ENCODE measurements around the gene MYBPC2.

MYBPC2 gene

DNA sequence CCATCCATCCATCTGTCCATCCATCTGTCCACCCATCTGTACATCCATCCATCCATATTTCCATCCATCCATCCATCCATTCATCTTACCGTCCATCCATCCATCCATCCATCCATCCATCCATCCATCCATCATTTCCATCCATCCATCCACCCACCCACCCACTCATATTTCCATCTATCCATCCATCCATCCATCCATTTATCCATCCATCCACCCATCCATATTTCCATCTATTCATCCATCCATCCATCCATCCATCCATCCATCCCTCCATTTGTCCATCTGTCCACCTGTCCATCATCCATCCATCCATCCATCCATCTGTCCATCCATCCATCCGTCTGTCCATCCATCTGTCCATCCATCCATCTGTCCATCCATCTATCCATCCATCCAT lies 23.3 kb downstream of the MYBPC2 start:
- Histone ChIP-seq H3K27me3 (ENCODE audit: control insufficient read depth, insufficient read depth, low read length) (no peaks in the 10 kb centered on the region), H3K27ac (ENCODE audit: low read length) (no peak overlapping the region), H3K9ac (ENCODE audit: low read length) (no peak overlapping the region), H3K4me3 (ENCODE audit: low read length) (no peak overlapping the region), H3K4me1 (ENCODE audit: control insufficient read depth, low read depth, low read length) (no peaks in the 10 kb centered on the region), H3K9me3 (ENCODE audit: control insufficient read depth, low read depth, low read length) (no peaks in the 10 kb centered on the region), H3K36me3 (ENCODE audit: control insufficient read depth, low read depth, low read length) (no peaks in the 10 kb centered on the region)

- Histone ChIP-seq H3K27ac (ENCODE audit: low read length) (no peak overlapping the region), H3K27me3 (ENCODE audit: control insufficient read depth, insufficient read depth, low read length) (no peaks in the 10 kb centered on the region), H3K36me3 (ENCODE audit: control insufficient read depth, low read depth, low read length) (no peaks in the 10 kb centered on the region), H3K9ac (ENCODE audit: low read length) (no peak overlapping the region), H3K9me3 (ENCODE audit: control insufficient read depth, low read depth, low read length) (no peaks in the 10 kb centered on the region), H3K4me3 (ENCODE audit: low read length) (no peak overlapping the region), H3K4me1 (ENCODE audit: control insufficient read depth, low read depth, low read length) (no peaks in the 10 kb centered on the region)
These were observed 24.6 kb downstream of the MYBPC2 start for GRCh38 chr19:50457300-50457699.

GRCh38 chr19:50458396-50459066 lies 25.8 kb downstream of the MYBPC2 start:
- H3K4me3 ChIP-seq (ENCODE audit: low read length): no peak overlapping the region
- no peak overlapping the region for H3K27ac ChIP-seq (ENCODE audit: low read length)
- H3K9me3 ChIP-seq (ENCODE audit: control insufficient read depth, low read depth, low read length): no peaks in the 10 kb centered on the region
- H3K9ac ChIP-seq (ENCODE audit: low read length): no peak overlapping the region
- no peaks in the 10 kb centered on the region for H3K36me3 ChIP-seq (ENCODE audit: control insufficient read depth, low read depth, low read length)
- H3K27me3 ChIP-seq (ENCODE audit: control insufficient read depth, insufficient read depth, low read length): no peaks in the 10 kb centered on the region
- no peaks in the 10 kb centered on the region for H3K4me1 ChIP-seq (ENCODE audit: control insufficient read depth, low read depth, low read length)

- H3K9ac ChIP-seq (ENCODE audit: low read length): no peak overlapping the region
- no peak overlapping the region for H3K4me3 ChIP-seq (ENCODE audit: low read length)
- H3K36me3 ChIP-seq (ENCODE audit: control insufficient read depth, low read depth, low read length): no peaks in the 10 kb centered on the region
- H3K27me3 ChIP-seq (ENCODE audit: control insufficient read depth, insufficient read depth, low read length): no peaks in the 10 kb centered on the region
- H3K4me1 ChIP-seq (ENCODE audit: control insufficient read depth, low read depth, low read length): no peaks in the 10 kb centered on the region
- H3K27ac ChIP-seq (ENCODE audit: low read length): no peak overlapping the region
- no peaks in the 10 kb centered on the region for H3K9me3 ChIP-seq (ENCODE audit: control insufficient read depth, low read depth, low read length)
These were observed 26.4 kb downstream of the MYBPC2 start for GRCh38 chr19:50459067-50459456.

- no peak overlapping the region for H3K9ac ChIP-seq (ENCODE audit: low read length)
- H3K4me1 ChIP-seq (ENCODE audit: control insufficient read depth, low read depth, low read length): no peaks in the 10 kb centered on the region
- H3K9me3 ChIP-seq (ENCODE audit: control insufficient read depth, low read depth, low read length): no peaks in the 10 kb centered on the region
- H3K27ac ChIP-seq (ENCODE audit: low read length): no peak overlapping the region
- no peak overlapping the region for H3K4me3 ChIP-seq (ENCODE audit: low read length)
- no peaks in the 10 kb centered on the region for H3K27me3 ChIP-seq (ENCODE audit: control insufficient read depth, insufficient read depth, low read length)
- H3K36me3 ChIP-seq (ENCODE audit: control insufficient read depth, low read depth, low read length): no peaks in the 10 kb centered on the region
These were observed 26.9 kb downstream of the MYBPC2 start for GRCh38 chr19:50459638-50460037.

DNA sequence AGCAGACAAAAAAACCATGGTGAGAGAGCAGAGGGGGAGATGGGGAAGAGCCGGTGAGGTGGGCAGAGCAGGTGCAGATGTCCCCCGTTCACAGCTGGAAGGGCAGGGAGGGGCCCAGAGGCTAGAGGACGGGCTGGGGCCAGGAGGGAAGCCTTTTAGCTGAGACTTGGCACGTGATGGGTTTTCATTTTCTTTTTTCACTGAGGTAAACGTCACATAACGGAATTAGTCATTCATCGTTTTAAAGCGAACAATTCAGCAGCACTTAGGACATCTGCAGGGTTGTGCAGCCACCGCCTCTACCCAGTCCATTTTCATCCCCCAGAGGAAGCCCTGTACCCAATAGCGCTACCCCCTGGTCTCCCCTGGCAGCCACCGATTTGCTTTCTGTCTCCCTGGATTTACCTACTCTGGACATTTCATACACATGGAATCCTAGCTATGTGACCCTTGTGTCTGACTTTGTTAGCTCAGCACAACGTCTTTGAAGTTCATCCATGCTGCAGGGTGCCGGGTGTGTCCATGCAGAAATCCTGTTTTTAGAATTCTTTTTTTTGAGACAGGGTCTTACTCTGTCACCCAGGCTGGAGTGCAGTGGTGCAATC lies 27.6 kb downstream of the MYBPC2 start:
- H3K4me3 ChIP-seq (ENCODE audit: low read length): no peak overlapping the region
- no peaks in the 10 kb centered on the region for H3K36me3 ChIP-seq (ENCODE audit: control insufficient read depth, low read depth, low read length)

GRCh38 chr19:50461066-50461875 lies 28.6 kb downstream of the MYBPC2 start:
- Histone ChIP-seq H3K4me3 (ENCODE audit: low read length) (no peak overlapping the region), H3K27ac (ENCODE audit: low read length) (no peak overlapping the region), H3K36me3 (ENCODE audit: control insufficient read depth, low read depth, low read length) (no peaks in the 10 kb centered on the region), H3K9me3 (ENCODE audit: control insufficient read depth, low read depth, low read length) (no peaks in the 10 kb centered on the region), H3K4me1 (ENCODE audit: control insufficient read depth, low read depth, low read length) (peaks cover 6% of the 10 kb centered on the region), H3K27me3 (ENCODE audit: control insufficient read depth, insufficient read depth, low read length) (no peaks in the 10 kb centered on the region), H3K9ac (ENCODE audit: low read length) (no peak overlapping the region)

More for the DNA sequence above, 27.6 kb downstream of the MYBPC2 start:
- no peaks in the 10 kb centered on the region for H3K4me1 ChIP-seq (ENCODE audit: control insufficient read depth, low read depth, low read length)
- no peak overlapping the region for H3K27ac ChIP-seq (ENCODE audit: low read length)
- H3K9me3 ChIP-seq (ENCODE audit: control insufficient read depth, low read depth, low read length): no peaks in the 10 kb centered on the region
- no peaks in the 10 kb centered on the region for H3K27me3 ChIP-seq (ENCODE audit: control insufficient read depth, insufficient read depth, low read length)
- no peak overlapping the region for H3K9ac ChIP-seq (ENCODE audit: low read length)

GRCh38 chr19:50462970-50463369 lies 30.3 kb downstream of the MYBPC2 start:
- no peaks in the 10 kb centered on the region for H3K27me3 ChIP-seq (ENCODE audit: control insufficient read depth, insufficient read depth, low read length)
- no peaks in the 10 kb centered on the region for H3K9me3 ChIP-seq (ENCODE audit: control insufficient read depth, low read depth, low read length)
- no peak overlapping the region for H3K27ac ChIP-seq (ENCODE audit: low read length)
- no peak overlapping the region for H3K4me3 ChIP-seq (ENCODE audit: low read length)
- no peaks in the 10 kb centered on the region for H3K36me3 ChIP-seq (ENCODE audit: control insufficient read depth, low read depth, low read length)
- no peak overlapping the region for H3K9ac ChIP-seq (ENCODE audit: low read length)
- peaks cover 6% of the 10 kb centered on the region for H3K4me1 ChIP-seq (ENCODE audit: control insufficient read depth, low read depth, low read length)

DNA sequence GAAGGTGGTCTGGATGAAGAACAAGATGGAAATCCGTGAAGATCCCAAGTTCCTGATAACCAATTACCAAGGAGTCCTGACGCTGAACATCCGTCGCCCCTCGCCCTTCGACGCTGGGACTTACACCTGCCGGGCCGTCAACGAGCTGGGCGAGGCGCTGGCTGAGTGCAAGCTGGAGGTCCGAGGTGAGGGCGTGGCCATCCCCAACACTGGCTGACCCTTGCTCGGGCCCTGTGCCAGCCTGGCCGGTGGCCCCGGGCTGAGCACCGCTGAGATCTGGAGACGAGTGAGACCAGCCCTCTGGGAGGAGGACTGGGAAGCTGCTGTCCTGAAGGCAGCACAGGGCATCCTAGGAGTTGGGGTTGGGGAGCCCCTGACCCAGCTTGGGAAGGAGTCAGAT lies 31.7 kb downstream of the MYBPC2 start:
- H3K9ac ChIP-seq (ENCODE audit: low read length): no peak overlapping the region
- H3K27ac ChIP-seq (ENCODE audit: low read length): no peak overlapping the region
- peaks cover 6% of the 10 kb centered on the region for H3K4me1 ChIP-seq (ENCODE audit: control insufficient read depth, low read depth, low read length)
- H3K27me3 ChIP-seq (ENCODE audit: control insufficient read depth, insufficient read depth, low read length): no peaks in the 10 kb centered on the region
- H3K4me3 ChIP-seq (ENCODE audit: low read length): no peak overlapping the region
- H3K9me3 ChIP-seq (ENCODE audit: control insufficient read depth, low read depth, low read length): no peaks in the 10 kb centered on the region
- no peaks in the 10 kb centered on the region for H3K36me3 ChIP-seq (ENCODE audit: control insufficient read depth, low read depth, low read length)

DNA sequence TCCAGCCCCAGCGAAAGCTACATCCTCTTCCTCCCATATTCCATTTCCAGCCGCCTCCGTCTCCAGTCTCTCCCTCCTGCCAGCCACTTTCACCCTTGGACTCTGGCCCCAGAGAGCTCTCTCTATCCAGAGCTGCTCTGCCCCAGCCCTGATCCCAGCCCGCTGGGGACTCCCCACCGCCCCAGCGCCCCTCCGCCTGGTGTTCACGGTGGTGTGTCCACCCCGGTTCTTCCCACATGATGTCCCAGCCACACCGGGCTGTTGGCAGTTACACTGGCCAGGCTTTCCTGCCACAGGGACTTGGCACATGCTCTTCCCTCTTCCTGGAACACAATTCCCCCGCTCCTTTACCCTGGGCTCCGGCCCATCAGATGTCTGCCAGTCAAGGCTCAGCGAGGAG lies 32.3 kb downstream of the MYBPC2 start:
- no peak overlapping the region for H3K27ac ChIP-seq (ENCODE audit: low read length)
- no peaks in the 10 kb centered on the region for H3K36me3 ChIP-seq (ENCODE audit: control insufficient read depth, low read depth, low read length)
- H3K9ac ChIP-seq (ENCODE audit: low read length): no peak overlapping the region
- peaks cover 6% of the 10 kb centered on the region for H3K4me1 ChIP-seq (ENCODE audit: control insufficient read depth, low read depth, low read length)
- no peaks in the 10 kb centered on the region for H3K9me3 ChIP-seq (ENCODE audit: control insufficient read depth, low read depth, low read length)
- H3K4me3 ChIP-seq (ENCODE audit: low read length): no peak overlapping the region
- H3K27me3 ChIP-seq (ENCODE audit: control insufficient read depth, insufficient read depth, low read length): no peaks in the 10 kb centered on the region

DNA sequence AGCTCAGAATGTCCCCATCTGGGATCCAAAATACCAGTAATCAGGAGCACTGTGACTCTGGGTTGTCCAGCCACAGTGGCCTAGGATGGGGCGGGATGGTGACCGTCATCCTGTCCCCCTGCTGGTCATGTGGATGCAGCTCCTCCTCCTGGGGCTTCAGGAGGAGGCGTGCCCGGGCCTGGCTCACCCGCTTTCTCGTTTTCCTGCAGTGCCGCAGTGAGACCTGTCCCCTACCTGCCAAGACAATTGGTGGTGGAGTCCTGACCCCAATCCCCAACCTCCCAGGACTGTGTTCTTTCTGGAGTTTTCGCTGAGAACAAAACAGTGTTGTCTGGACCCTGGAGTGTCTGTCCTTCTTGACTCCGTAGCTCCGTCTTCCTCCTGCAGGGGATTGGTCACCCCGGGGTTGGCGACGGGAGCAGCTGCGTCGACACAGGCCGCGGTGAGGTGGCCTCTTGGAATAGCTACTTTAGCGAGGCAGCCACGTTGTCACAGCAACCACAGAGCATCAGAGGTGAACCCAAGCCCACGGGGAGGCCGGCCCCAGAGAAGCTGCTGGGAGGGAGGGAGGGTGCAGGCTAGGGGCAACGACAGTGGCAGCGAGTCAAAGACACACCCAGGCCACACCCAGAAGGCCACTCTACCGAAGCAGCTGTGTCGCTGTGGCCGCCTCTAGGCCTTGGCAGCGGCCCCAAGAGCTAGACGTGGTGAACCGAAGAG lies 33.5 kb downstream of the MYBPC2 start:
- no peaks in the 10 kb centered on the region for H3K9me3 ChIP-seq (ENCODE audit: control insufficient read depth, low read depth, low read length)
- no peak overlapping the region for H3K9ac ChIP-seq (ENCODE audit: low read length)
- H3K27me3 ChIP-seq (ENCODE audit: control insufficient read depth, insufficient read depth, low read length): no peaks in the 10 kb centered on the region
- H3K4me3 ChIP-seq (ENCODE audit: low read length): no peak overlapping the region
- H3K36me3 ChIP-seq (ENCODE audit: control insufficient read depth, low read depth, low read length): no peaks in the 10 kb centered on the region
- H3K4me1 ChIP-seq (ENCODE audit: control insufficient read depth, low read depth, low read length): peaks cover 6% of the 10 kb centered on the region
- H3K27ac ChIP-seq (ENCODE audit: low read length): no peak overlapping the region

Measured in iPS-18a (cell line).